Mammary epithelial cell (primary cell): ENCODE data around the gene TESK2.

Source experiments
- CTCF ChIP-seq, 2 donors: IDR thresholded peaks in 1 of 2; conservative IDR thresholded peaks in 1 of 2; 2 replicates each; pipeline ENCODE4 v1.5.1; 2011 to 2012; ENCODE audit warnings: inconsistent platforms in 2 of 2, low read length in 2 of 2, mild to moderate bottlenecking in 2 of 2, control low read depth in 1 of 2, low read depth in 1 of 2; ENCODE audit not compliant: insufficient read depth in 1 of 2; ENCODE audit errors: extremely low read depth in 1 of 2
- EZH2 ChIP-seq: IDR thresholded peaks from 2 replicates; pipeline ENCODE4 v1.6.1; 2012; ENCODE audit warnings: low read length, inconsistent platforms, borderline replicate concordance

DNA sequence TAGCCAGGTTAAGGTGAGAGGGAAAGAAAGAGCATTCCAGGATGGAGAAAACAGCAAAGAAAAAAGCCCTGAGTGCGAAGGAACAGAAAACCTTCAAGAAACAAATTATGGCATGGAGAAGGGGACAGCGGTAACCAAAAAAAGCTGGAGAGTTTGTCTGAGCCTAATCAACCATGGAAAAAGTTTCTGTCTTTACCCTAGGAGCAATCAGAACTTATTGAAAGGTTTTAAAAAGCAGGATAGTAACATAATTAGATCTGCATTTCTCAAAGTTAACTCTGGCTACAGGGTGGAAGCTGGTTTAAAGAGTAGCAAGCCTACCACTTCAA lies 190.3 kb downstream of the TESK2 start:
- TF ChIP-seq EZH2 (no peak), CTCF (conservative IDR thresholded peaks at IDR 0.05 in 1 of 2, IDR thresholded peaks at IDR 0.05 in 1 of 2; ENCODE audit: extremely low read depth in 1 of 2, insufficient read depth in 1 of 2, low read depth in 1 of 2, low read length in 2 of 2) (no peak)
